ENCODE data around the gene PAPPA2. TPM values are rescaled to one million over a fixed set of nuclear protein-coding genes. Genes with fewer than 3 reads are reported as not detected.

Gene PAPPA2
- total and polyA plus RNA-seq, 8 donors: under 0.01 to 10.3 (median 0.29) TPM; not detected in 1

DNA sequence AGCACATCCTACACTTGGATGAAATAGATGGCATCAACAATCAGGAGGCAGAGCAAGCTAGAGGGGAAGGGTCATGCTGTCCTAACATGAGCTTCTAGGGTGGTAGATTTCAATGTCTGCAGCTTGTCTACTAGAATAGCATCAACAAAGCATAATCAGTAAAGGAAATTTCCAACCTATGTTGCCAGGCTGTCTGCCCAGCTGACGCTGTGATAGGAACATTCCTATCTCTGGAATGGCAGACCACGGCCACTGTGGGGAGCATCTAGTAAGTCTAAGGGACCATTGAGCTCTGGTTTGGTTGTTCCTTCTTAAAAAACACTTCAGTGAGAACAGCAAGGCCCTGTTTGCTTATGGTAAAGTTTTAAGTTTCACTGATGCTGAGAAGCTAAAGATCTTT is 206.8 kb downstream of the PAPPA2 start:
- intact Hi-C loops (cut with DNase I; ENCODE audit: low total_unique reads): no loop called here
- no peaks in the 10 kb centered on the region for H3K36me3 ChIP-seq
- H3K4me1 ChIP-seq: no peaks in the 10 kb centered on the region
- no peak for DNase-seq
- H3K9me3 ChIP-seq: no peaks in the 10 kb centered on the region
- no peak for TF ChIP-seq POLR2A (IDR thresholded peaks at IDR 0.05)
- TF ChIP-seq POLR2AphosphoS5 (IDR thresholded peaks at IDR 0.05): no peak
- TF ChIP-seq CTCF (IDR thresholded peaks at IDR 0.05): no peak
- no peak for TF ChIP-seq EP300 (IDR thresholded peaks at IDR 0.05)
- no peak overlapping the region for H3K4me3 ChIP-seq
- 35 to 80% (median 63%) methylated on average over 2 of the region's 2 CpGs for WGBS, 5 donors
- H3K27me3 ChIP-seq: no peaks in the 10 kb centered on the region
- H3K27ac ChIP-seq: no peak overlapping the region

DNA sequence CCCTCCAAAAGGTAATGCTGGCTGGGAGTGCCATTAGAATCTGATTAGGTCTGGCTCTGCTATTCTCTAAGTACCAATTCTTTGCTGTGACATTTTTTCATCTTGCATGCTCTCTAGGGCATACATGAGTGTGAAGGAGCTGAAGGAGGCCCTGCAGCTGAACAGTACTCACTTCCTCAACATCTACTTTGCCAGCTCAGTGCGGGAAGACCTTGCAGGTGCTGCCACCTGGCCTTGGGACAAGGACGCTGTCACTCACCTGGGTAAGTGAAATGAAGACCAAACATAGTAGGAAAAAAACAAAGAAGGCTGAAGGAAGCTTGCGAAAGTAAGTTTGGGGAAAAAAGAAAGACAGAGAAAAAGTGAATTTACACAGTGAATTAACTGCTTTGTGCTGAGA is 207.9 kb downstream of the PAPPA2 start:
- 48 to 68% (median 62%) methylated on average over 3 of the region's 3 CpGs for WGBS, 5 donors
- TF ChIP-seq POLR2AphosphoS5 (IDR thresholded peaks at IDR 0.05): no peak
- TF ChIP-seq EP300 (IDR thresholded peaks at IDR 0.05): no peak
- no peak for TF ChIP-seq CTCF (IDR thresholded peaks at IDR 0.05)
- TF ChIP-seq POLR2A (IDR thresholded peaks at IDR 0.05): no peak

DNA sequence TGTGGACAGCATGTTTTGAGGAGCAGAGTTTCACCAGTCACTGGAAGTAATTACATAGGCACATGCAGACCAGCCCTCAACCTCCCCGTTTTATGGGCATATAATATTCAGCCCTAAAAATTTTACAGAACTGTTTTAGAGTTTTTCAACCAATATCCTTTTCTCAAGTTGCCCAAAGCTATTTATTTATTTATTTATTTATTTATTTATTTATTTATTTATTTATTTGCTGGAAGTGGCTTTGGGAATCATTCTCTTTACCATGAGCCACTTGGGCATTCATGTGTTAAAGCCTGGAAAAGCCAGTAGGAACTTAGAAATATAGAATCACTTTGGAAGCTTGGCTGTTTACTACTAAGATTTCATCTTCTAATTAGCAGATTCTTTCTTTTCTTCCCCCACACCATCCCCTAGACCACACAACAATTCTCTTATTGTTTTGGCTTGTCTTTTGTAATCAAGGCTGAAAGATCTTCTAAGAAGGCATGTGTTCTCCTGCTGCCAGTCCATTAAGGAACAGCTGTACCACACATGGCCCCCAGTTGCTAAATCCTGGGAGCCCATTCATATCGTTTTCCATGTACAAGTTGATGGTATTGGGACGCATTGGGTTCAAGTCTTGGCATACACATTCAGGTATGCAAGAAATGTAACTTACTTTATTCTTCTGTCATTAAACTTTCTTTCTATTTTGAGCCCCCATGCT is 220.0 kb downstream of the PAPPA2 start:
- H3K4me3 ChIP-seq: no peak overlapping the region
- H3K27ac ChIP-seq: no peak overlapping the region
- H3K9me3 ChIP-seq: no peaks in the 10 kb centered on the region
- H3K36me3 ChIP-seq: no peaks in the 10 kb centered on the region
- no peaks in the 10 kb centered on the region for H3K4me1 ChIP-seq
- no peaks in the 10 kb centered on the region for H3K27me3 ChIP-seq
- intact Hi-C loops (cut with DNase I; ENCODE audit: low total_unique reads): no loop called here
- DNase-seq: no peak
- 71 to 83% (median 81%) methylated on average over 3 of the region's 3 CpGs for WGBS, 5 donors
- TF ChIP-seq POLR2AphosphoS5 (IDR thresholded peaks at IDR 0.05) (no peak), EP300 (IDR thresholded peaks at IDR 0.05) (no peak), CTCF (IDR thresholded peaks at IDR 0.05) (no peak), POLR2A (IDR thresholded peaks at IDR 0.05) (no peak)

More for the DNA sequence above, 207.9 kb downstream of the PAPPA2 start:
- no peaks in the 10 kb centered on the region for H3K9me3 ChIP-seq
- H3K36me3 ChIP-seq: no peaks in the 10 kb centered on the region
- H3K4me1 ChIP-seq: no peaks in the 10 kb centered on the region
- peak in 1 of 2 donors; percentile 4 for DNase-seq
- no peak overlapping the region for H3K4me3 ChIP-seq
- H3K27ac ChIP-seq: no peak overlapping the region
- intact Hi-C loops (cut with DNase I; ENCODE audit: low total_unique reads): no loop called here
- no peaks in the 10 kb centered on the region for H3K27me3 ChIP-seq

- intact Hi-C loops (cut with DNase I; ENCODE audit: low total_unique reads): loop anchor here (10.0 kb wide), 1 partner anchor 127 kb away; no protein-coding TSS in a partner anchor
- Histone ChIP-seq H3K36me3 (no peaks in the 10 kb centered on the region), H3K27me3 (no peaks in the 10 kb centered on the region), H3K4me1 (peaks cover 7 to 36% (median 22%) of the 10 kb centered on the region in 4 donors), H3K27ac (peak overlapping the region in 2 of 5 donors; percentile 20 to 80), H3K4me3 (no peak overlapping the region), H3K9me3 (no peaks in the 10 kb centered on the region)
- TF ChIP-seq EP300 (IDR thresholded peaks at IDR 0.05) (no peak), POLR2AphosphoS5 (IDR thresholded peaks at IDR 0.05) (no peak), CTCF (IDR thresholded peaks at IDR 0.05) (peak in 5 of 7 experiments; percentile 45 to 66 (median 54)), POLR2A (IDR thresholded peaks at IDR 0.05) (no peak)
- WGBS, 5 donors: 54 to 60% (median 57%) methylated on average over 8 of the region's 8 CpGs
- peak in 1 of 2 donors; percentile 83 for DNase-seq
These were observed 228.6 kb downstream of the PAPPA2 start for GRCh38 chr1:176691251-176692228.

Measured in stomach (tissue), 9 donors.